Neural cell (in vitro differentiated cells): Measurements from ENCODE around the gene ERCC5.

Experiments used
- POLR2AphosphoS5 ChIP-seq: IDR thresholded peaks from 2 replicates; pipeline ENCODE4 v1.6.1; 2012
- SMC3 ChIP-seq: fragments of 450-650 bp; conservative IDR thresholded peaks from 2 replicates; pipeline ENCODE4 v1.6.1; 2014; ENCODE audit warnings: antibody characterized with exemption, mild to moderate bottlenecking, moderate library complexity; ENCODE audit not compliant: poor library complexity
- TAF1 ChIP-seq: IDR thresholded peaks from 2 replicates; pipeline ENCODE4 v1.6.1; 2012; ENCODE audit warnings: low read depth
- TF ChIP-seq, protein P1 (sequence below): fragments of 450-650 bp; IDR thresholded peaks from 2 replicates; pipeline ENCODE4 v1.5.1; 2014; ENCODE audit warnings: antibody characterized with exemption, mild to moderate bottlenecking, moderate library complexity; ENCODE audit not compliant: poor library complexity, severe bottlenecking

DNA sequence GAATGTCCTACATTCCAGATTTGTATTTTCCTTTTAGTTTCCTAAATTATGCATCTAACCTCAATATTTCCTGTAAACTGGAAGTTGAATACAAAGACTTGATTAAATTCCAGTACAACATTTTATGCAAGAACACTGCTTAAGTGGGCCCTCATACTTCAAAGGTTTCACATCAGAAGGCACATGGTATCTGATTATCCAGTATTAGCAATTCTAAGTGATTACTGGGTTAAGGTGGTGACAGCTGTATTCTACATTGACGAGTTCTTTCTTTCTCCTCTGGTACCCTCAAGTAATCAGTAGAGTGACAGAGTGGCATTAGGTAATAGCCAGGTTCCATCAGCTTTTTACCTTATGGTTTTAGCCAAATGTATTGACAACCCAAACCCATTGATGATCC is 28.6 kb upstream of the ERCC5 start:
- TF ChIP-seq POLR2AphosphoS5 (no peak), TAF1 (no peak), SMC3 (no peak)
- TF ChIP-seq, protein P1, sequence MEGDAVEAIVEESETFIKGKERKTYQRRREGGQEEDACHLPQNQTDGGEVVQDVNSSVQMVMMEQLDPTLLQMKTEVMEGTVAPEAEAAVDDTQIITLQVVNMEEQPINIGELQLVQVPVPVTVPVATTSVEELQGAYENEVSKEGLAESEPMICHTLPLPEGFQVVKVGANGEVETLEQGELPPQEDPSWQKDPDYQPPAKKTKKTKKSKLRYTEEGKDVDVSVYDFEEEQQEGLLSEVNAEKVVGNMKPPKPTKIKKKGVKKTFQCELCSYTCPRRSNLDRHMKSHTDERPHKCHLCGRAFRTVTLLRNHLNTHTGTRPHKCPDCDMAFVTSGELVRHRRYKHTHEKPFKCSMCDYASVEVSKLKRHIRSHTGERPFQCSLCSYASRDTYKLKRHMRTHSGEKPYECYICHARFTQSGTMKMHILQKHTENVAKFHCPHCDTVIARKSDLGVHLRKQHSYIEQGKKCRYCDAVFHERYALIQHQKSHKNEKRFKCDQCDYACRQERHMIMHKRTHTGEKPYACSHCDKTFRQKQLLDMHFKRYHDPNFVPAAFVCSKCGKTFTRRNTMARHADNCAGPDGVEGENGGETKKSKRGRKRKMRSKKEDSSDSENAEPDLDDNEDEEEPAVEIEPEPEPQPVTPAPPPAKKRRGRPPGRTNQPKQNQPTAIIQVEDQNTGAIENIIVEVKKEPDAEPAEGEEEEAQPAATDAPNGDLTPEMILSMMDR = no peak
